Common myeloid progenitor, CD34-positive (primary cell): ENCODE results near the gene CCL25.
"Not testable (repeated sequence)": the region's sequence is repeated elsewhere in the genome, so short reads cannot be mapped to it uniquely, and the experiment has no call there.

ENCODE experiments used
- CTCF ChIA-PET: fragments of 350-600 bp; sonication (Branson Sonifier 250); formaldehyde crosslinking; loops from one replicate; lab custom pipeline; 2021; ENCODE audit warnings: antibody characterized with exemption; lab: Charles Lee
- POLR2A ChIA-PET: fragments of 350-600 bp; sonication (Branson Sonifier 250); formaldehyde crosslinking; loops from one replicate; lab custom pipeline; 2021; ENCODE audit warnings: antibody characterized with exemption; lab: Charles Lee
- DNase-seq, 3 donors: peaks; one replicate each; pipeline versions ENCODE4 v3.0.0 to v3.0.0-alpha.2; 2013
- H3K27ac ChIP-seq, 2 experiments: 1 replicate in 1 of 2; 2 replicates in 1 of 2; pipeline ENCODE4 v1.7.0; 2013; ENCODE audit warnings: inconsistent platforms in 2 of 2, low read length in 2 of 2, mild to moderate bottlenecking in 2 of 2, low read depth in 1 of 2, moderate library complexity in 1 of 2; ENCODE audit not compliant: severe bottlenecking in 2 of 2, insufficient read depth in 1 of 2, poor library complexity in 1 of 2
- H3K27me3 ChIP-seq, 5 experiments: replicated peaks in 2 of 5; 1 replicate in 3 of 5; 2 replicates in 2 of 5; pipeline versions ENCODE4 v1.6.1 to v1.7.0; 2013; ENCODE audit warnings: low read length in 4 of 5, mild to moderate bottlenecking in 2 of 5, moderate library complexity in 2 of 5, inconsistent platforms in 1 of 5; ENCODE audit not compliant: insufficient read depth in 5 of 5, control insufficient read depth in 4 of 5
- H3K36me3 ChIP-seq, 4 experiments: 1 replicate in 2 of 4; 2 replicates in 2 of 4; pipeline versions ENCODE4 v1.6.1 to v1.7.0; 2013; ENCODE audit warnings: low read length in 3 of 4, control low read depth in 1 of 4, mild to moderate bottlenecking in 1 of 4; ENCODE audit not compliant: control insufficient read depth in 4 of 4, insufficient read depth in 4 of 4
- H3K4me1 ChIP-seq, 4 experiments: 1 replicate in 3 of 4; 2 replicates in 1 of 4; pipeline versions ENCODE4 v1.6.1 to v1.7.1; 2013; ENCODE audit warnings: low read length in 3 of 4, mild to moderate bottlenecking in 3 of 4, control low read depth in 1 of 4, inconsistent platforms in 1 of 4, moderate library complexity in 1 of 4; ENCODE audit not compliant: control insufficient read depth in 4 of 4, insufficient read depth in 4 of 4; ENCODE audit errors: control extremely low read depth in 1 of 4
- H3K4me3 ChIP-seq, 7 experiments: 1 replicate in 4 of 7; 2 replicates in 3 of 7; pipeline versions ENCODE4 v1.5.1 to v1.7.0; 2013; ENCODE audit warnings: mild to moderate bottlenecking in 7 of 7, low read length in 6 of 7, moderate library complexity in 6 of 7, inconsistent platforms in 2 of 7, low read depth in 2 of 7, control low read depth in 1 of 7; ENCODE audit not compliant: insufficient read depth in 4 of 7, control insufficient read depth in 1 of 7; ENCODE audit errors: extremely low read depth in 1 of 7
- H3K9me3 ChIP-seq, 5 experiments: 1 replicate in 4 of 5; 2 replicates in 1 of 5; pipeline versions ENCODE4 v1.6.1 to v1.7.1; 2013; ENCODE audit warnings: low read length in 4 of 5, mild to moderate bottlenecking in 2 of 5, inconsistent platforms in 1 of 5, low read depth in 1 of 5, moderate library complexity in 1 of 5; ENCODE audit not compliant: control insufficient read depth in 4 of 5, insufficient read depth in 2 of 5; ENCODE audit errors: control extremely low read depth in 1 of 5
- WGBS: methylation state at CpG from one replicate; pipeline ENCODE4 v1.1.5; 2013; ENCODE audit not compliant: insufficient coverage; 5-methylcytosine and 5-hydroxymethylcytosine counted together

CCL25 gene

GRCh38 chr19:8101910-8102309 is 49.4 kb downstream of the CCL25 start:
- H3K4me3 ChIP-seq, DNase-seq, H3K36me3 ChIP-seq, H3K27ac ChIP-seq, H3K9me3 ChIP-seq, POLR2A ChIA-PET, H3K27me3 ChIP-seq, H3K4me1 ChIP-seq: not testable (repeated sequence)
- CTCF ChIA-PET = interaction anchor here (1.2 kb wide), 1 partner anchor 11 kb away, joined by 3 read pairs; no protein-coding TSS in a partner anchor
- 83% methylated on average over 8 of the region's 12 CpGs for WGBS

- CTCF ChIA-PET = no interaction called here
- Histone ChIP-seq H3K27ac (no peak overlapping the region), H3K36me3 (no peaks in the 10 kb centered on the region), H3K4me1 (no peaks in the 10 kb centered on the region), H3K4me3 (no peak overlapping the region), H3K9me3 (peaks cover 0 to 2% (median 0%) of the 10 kb centered on the region in 5 experiments), H3K27me3 (peaks cover 0 to 31% (median 5%) of the 10 kb centered on the region in 5 experiments)
- no peak for DNase-seq
- no CpG with 5 or more reads among the region's 2 CpGs for WGBS
- POLR2A ChIA-PET = no interaction called here
These were observed 52.9 kb downstream of the CCL25 start for GRCh38 chr19:8105471-8105870.

GRCh38 chr19:8107301-8107903 is 54.8 kb downstream of the CCL25 start:
- no peak overlapping the region for H3K27ac ChIP-seq
- DNase-seq = no peak
- H3K4me1 ChIP-seq = no peaks in the 10 kb centered on the region
- H3K4me3 ChIP-seq = no peak overlapping the region
- H3K9me3 ChIP-seq = peaks cover 0 to 2% (median 0%) of the 10 kb centered on the region in 5 experiments
- H3K27me3 ChIP-seq = peaks cover 0 to 31% (median 5%) of the 10 kb centered on the region in 5 experiments
- WGBS = 89% methylated on average over 2 of the region's 2 CpGs
- CTCF ChIA-PET = no interaction called here
- POLR2A ChIA-PET = no interaction called here
- H3K36me3 ChIP-seq = no peaks in the 10 kb centered on the region

- 59% methylated on average over 16 of the region's 19 CpGs for WGBS
- H3K4me3 ChIP-seq = no peak overlapping the region
- no peaks in the 10 kb centered on the region for H3K4me1 ChIP-seq
- CTCF ChIA-PET = no interaction called here
- no peak for DNase-seq
- peaks cover 0 to 31% (median 8%) of the 10 kb centered on the region in 5 experiments for H3K27me3 ChIP-seq
- H3K36me3 ChIP-seq = no peaks in the 10 kb centered on the region
- no peak overlapping the region for H3K27ac ChIP-seq
- POLR2A ChIA-PET = interaction anchor here (1.1 kb wide), 1 partner anchor 31 kb away, joined by 3 read pairs; no protein-coding TSS in a partner anchor
- H3K9me3 ChIP-seq = peaks cover 0 to 2% (median 0%) of the 10 kb centered on the region in 5 experiments
These were observed 56.2 kb downstream of the CCL25 start for GRCh38 chr19:8108560-8109445.

- Histone ChIP-seq H3K9me3 (peaks cover 0 to 2% (median 0%) of the 10 kb centered on the region in 5 experiments), H3K27me3 (peaks cover 0 to 31% (median 8%) of the 10 kb centered on the region in 5 experiments), H3K36me3 (no peaks in the 10 kb centered on the region), H3K4me3 (no peak overlapping the region), H3K4me1 (no peaks in the 10 kb centered on the region), H3K27ac (no peak overlapping the region)
- ChIA-PET CTCF (no interaction called here), POLR2A (interaction anchor here (1.1 kb wide), 1 partner anchor 30 kb away, joined by 3 read pairs; no protein-coding TSS in a partner anchor)
- DNase-seq = no peak
- 82% methylated on average over 12 of the region's 12 CpGs for WGBS
These were observed 56.9 kb downstream of the CCL25 start for GRCh38 chr19:8109455-8109854.

- peaks cover 0 to 2% (median 0%) of the 10 kb centered on the region in 5 experiments for H3K9me3 ChIP-seq
- ChIA-PET CTCF (no interaction called here), POLR2A (interaction anchor here (1.1 kb wide), 1 partner anchor 30 kb away, joined by 3 read pairs; no protein-coding TSS in a partner anchor)
- H3K36me3 ChIP-seq = no peaks in the 10 kb centered on the region
- H3K4me1 ChIP-seq = no peaks in the 10 kb centered on the region
- no peak overlapping the region for H3K4me3 ChIP-seq
- no peak overlapping the region for H3K27ac ChIP-seq
- 94% methylated on average over 5 of the region's 7 CpGs for WGBS
- no peak for DNase-seq
- H3K27me3 ChIP-seq = peaks cover 0 to 31% (median 8%) of the 10 kb centered on the region in 5 experiments
These were observed 57.5 kb downstream of the CCL25 start for GRCh38 chr19:8109890-8110662.
